DMS 273 treated with DMSO at 0.1 percent for 48 hours (cell line): ENCODE measurements around the gene KIAA0232.
"Not testable (repeated sequence)": the region's sequence is repeated elsewhere in the genome, so short reads cannot be mapped to it uniquely, and the experiment has no call there.

Source experiments
- DNase-seq: peaks from one replicate; lab custom pipeline; 2025; lab: John Stamatoyannopoulos, UW

The KIAA0232 gene

GRCh38 chr4:6773616-6774540 lies 8.6 kb upstream of the KIAA0232 start:
- DNase-seq: no peak

- no peak for DNase-seq
Observed at GRCh38 chr4:6775746-6776145, 6.8 kb upstream of the KIAA0232 start.

GRCh38 chr4:6776920-6777635 lies 5.4 kb upstream of the KIAA0232 start:
- DNase-seq: no peak

- DNase-seq: no peak
Observed at GRCh38 chr4:6777636-6778281, 4.8 kb upstream of the KIAA0232 start.

- DNase-seq: no peak
Observed at GRCh38 chr4:6778435-6778834, 4.1 kb upstream of the KIAA0232 start.

GRCh38 chr4:6779667-6780565 lies 2.6 kb upstream of the KIAA0232 start:
- no peak for DNase-seq

- DNase-seq: no peak
Observed at GRCh38 chr4:6781113-6781512, 1.4 kb upstream of the KIAA0232 start.

GRCh38 chr4:6781561-6781960 lies 966 bp upstream of the KIAA0232 start:
- DNase-seq: no peak

GRCh38 chr4:6782846-6783110 lies 251 bp downstream of the KIAA0232 start:
- DNase-seq: no peak

- DNase-seq: peak; percentile 16
Observed at GRCh38 chr4:6783111-6783981, 819 bp downstream of the KIAA0232 start.

GRCh38 chr4:6785572-6785925 lies 3.0 kb downstream of the KIAA0232 start:
- DNase-seq: no peak

GRCh38 chr4:6788123-6788522 lies 5.6 kb downstream of the KIAA0232 start:
- no peak for DNase-seq

GRCh38 chr4:6791245-6791644 lies 8.7 kb downstream of the KIAA0232 start:
- DNase-seq: not testable (repeated sequence)

GRCh38 chr4:6791796-6792195 lies 9.3 kb downstream of the KIAA0232 start:
- DNase-seq: not testable (repeated sequence)

GRCh38 chr4:6794189-6794588 lies 11.7 kb downstream of the KIAA0232 start:
- no peak for DNase-seq

- DNase-seq: no peak
Observed at GRCh38 chr4:6795821-6796220, 13.3 kb downstream of the KIAA0232 start.

GRCh38 chr4:6797368-6797767 lies 14.8 kb downstream of the KIAA0232 start:
- DNase-seq: not testable (repeated sequence)

- DNase-seq: no peak
Observed at GRCh38 chr4:6799091-6799490, 16.6 kb downstream of the KIAA0232 start.

GRCh38 chr4:6802025-6802424 lies 19.5 kb downstream of the KIAA0232 start:
- DNase-seq: no peak

GRCh38 chr4:6802626-6803025 lies 20.1 kb downstream of the KIAA0232 start:
- no peak for DNase-seq

- no peak for DNase-seq
Observed at GRCh38 chr4:6803246-6803645, 20.7 kb downstream of the KIAA0232 start.
